GM21786 (cell line): ENCODE measurements around the gene ARID1B.
A peak's percentile ranks its signal among the peaks of the same experiment; 100 is the strongest.
"Not testable (repeated sequence)": the region's sequence is repeated elsewhere in the genome, so short reads cannot be mapped to it uniquely, and the experiment has no call there.

Experiments used
- ATAC-seq: cut with Tn5 transposase; IDR thresholded peaks from one replicate; pipeline ENCODE4 v1.9.1; 2021; ENCODE audit not compliant: unreplicated experiment

The ARID1B gene

GRCh38 chr6:156928972-156929371, 151.8 kb downstream of the ARID1B start:
- no peak for ATAC-seq

GRCh38 chr6:156931283-156931682, 154.1 kb downstream of the ARID1B start:
- no peak for ATAC-seq

- peak; percentile 45 for ATAC-seq
Observed at GRCh38 chr6:156933201-156934068, 156.3 kb downstream of the ARID1B start.

GRCh38 chr6:156934069-156934460, 156.9 kb downstream of the ARID1B start:
- no peak for ATAC-seq

DNA sequence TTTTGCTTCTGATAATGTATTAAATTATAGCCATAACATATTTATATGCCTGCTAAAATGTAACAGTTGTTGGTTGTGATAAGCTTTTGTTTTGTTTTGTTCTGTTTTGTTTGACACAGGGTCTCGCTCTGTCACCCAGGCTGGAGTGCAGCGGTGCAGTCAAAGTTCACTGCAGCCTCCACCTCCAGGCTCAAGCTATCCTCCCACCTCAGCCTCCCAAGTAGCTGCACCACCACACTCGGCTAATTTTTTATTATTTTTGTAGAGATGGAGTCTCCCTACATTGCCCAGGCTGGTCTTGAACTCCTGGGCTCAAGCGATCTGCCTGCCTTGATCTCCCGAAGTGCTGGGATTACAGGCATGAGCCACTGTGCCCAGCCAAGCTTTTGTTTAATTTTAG, 157.8 kb downstream of the ARID1B start:
- ATAC-seq: no peak

DNA sequence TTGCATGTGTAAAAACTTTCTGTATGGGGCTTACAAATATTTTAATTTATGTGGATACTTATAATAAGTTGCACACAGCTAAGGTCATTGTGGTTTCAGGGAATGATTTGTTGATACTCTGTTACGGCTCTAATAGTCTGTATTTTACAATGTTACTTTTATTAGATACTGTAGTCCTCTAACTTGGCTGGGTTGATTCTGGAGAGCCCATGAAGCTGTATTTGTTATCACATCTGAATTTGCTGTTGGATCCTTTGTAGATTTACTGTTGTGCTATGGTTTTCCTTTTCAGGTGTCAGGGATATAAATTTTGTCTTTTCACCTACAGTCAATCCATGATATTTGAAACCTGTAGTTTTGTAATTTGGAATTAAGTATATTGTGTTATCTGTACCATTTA, 161.0 kb downstream of the ARID1B start:
- no peak for ATAC-seq

GRCh38 chr6:156940221-156940620, 163.0 kb downstream of the ARID1B start:
- no peak for ATAC-seq

DNA sequence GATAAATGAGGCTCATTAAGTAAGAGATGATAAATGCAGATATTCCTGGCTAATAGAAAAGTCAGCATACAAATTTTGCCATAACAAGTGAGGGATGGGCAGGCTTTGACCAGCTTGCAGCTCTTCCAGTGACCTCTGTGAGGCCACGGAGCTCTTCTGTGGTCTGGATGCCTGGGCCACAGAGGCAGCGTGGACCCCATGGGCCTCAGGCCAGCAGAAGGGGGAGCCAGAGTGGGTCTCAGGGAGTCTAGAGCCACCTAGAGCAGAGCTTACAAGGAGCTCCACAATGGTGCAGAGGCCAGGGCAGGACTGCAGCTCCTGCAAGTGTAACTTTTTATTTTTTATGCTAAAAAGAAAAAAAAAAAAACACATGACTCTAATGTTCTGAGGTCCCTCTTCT, 165.1 kb downstream of the ARID1B start:
- no peak for ATAC-seq

- no peak for ATAC-seq
Observed at GRCh38 chr6:156943166-156943565, 166.0 kb downstream of the ARID1B start.

- ATAC-seq: no peak
Observed at GRCh38 chr6:156943816-156944215, 166.6 kb downstream of the ARID1B start.

- no peak for ATAC-seq
Observed at GRCh38 chr6:156944412-156944811, 167.2 kb downstream of the ARID1B start.

DNA sequence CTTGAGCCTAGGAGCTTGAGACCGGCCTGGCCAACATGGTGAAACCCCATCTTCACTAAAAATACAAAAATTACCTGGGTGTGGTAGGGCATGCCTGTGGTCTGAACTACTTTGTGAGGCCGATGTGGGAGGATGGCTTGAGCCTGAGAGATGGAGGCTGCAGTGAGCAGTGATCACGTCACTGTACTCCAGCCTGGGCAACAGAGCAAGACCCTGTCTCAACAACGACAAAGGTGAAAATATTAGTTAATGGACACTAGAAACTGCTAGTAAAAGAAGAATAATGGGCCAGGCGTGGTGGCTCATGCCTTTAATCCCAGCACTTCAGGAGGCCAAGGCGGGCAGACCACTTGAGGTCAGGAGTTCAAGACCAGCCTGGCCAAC, 168.6 kb downstream of the ARID1B start:
- ATAC-seq: not testable (repeated sequence)

DNA sequence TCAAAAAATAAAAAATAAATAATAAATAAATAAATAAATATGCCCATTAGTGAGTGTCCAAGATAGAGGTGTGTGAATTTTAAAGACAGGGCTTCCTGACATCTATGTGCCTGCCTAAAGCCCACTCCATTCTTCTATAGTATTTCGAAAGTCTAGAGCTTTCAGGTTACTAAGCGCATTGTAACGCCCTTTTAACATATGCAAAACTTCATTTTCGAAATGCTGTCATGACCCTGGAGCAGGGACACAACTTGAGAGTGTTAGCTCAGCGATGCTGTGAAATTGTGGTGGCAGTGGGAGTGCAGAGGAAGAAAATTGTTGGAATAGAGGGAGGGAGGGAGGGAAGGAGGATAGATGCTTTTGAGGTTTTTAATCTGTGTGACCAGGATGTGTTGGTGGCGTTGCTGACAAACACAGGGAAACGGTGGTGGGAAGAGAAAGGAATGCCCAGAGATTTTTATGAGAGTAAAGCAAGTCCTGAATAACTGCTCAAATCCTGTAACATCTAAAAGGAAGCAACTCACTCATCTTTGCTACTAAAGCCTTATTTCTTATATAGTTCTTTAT, 169.3 kb downstream of the ARID1B start:
- no peak for ATAC-seq

DNA sequence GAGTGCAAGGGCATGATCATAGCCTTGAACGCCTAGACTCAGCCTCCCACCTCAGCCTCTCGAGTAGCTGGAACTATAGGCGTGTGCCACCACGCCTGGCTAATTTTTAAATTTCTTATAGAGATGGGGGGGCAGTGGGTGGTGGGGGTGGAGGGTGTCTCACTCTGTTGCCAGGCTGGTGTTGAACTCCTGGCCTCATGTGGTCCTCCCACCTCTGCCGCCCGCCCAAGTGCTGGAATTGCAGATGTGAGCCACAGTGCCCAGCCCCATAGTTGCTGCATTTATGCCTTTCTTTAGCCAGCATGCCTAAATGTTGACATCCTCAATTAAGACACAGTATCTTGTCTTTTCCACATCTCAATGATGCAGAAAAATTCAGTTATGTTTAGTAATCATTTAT, 171.1 kb downstream of the ARID1B start:
- ATAC-seq: no peak

DNA sequence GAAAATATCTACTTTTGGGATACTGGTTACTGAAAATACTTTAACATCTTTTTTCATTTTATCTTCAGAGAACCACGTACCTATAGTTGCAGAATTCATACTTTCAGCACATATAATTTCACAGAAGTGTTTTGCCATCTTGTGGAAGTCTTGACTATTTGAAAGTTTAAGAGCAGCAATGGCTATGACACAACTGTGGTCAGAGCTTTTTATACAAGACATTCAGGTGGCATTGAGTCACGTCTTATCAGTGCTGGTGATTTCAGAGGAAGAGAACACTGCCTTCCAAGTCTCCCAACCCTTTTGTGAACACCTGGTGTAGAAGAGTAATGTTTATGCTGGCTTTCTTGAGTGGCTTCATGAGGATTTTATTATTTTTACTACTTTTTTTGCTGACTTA, 171.6 kb downstream of the ARID1B start:
- no peak for ATAC-seq

DNA sequence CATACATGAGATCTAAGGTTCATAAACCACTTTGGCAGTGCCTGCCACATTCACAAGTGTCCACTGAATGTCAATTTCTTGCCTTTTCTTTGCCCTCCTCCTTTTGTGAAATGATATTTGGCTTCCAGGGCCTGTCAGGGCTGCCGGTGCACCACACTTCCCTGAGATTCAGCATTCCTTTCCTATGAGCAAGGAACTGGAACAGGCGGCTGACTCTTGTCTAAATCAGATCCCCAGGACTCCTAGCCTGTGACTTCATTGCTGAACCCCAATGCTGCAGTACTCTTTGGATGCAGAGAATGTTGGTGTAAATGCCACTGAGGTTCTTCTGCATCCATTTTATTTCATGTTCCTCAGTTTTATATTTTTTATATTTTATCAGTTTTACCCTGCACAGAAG, 172.2 kb downstream of the ARID1B start:
- no peak for ATAC-seq

DNA sequence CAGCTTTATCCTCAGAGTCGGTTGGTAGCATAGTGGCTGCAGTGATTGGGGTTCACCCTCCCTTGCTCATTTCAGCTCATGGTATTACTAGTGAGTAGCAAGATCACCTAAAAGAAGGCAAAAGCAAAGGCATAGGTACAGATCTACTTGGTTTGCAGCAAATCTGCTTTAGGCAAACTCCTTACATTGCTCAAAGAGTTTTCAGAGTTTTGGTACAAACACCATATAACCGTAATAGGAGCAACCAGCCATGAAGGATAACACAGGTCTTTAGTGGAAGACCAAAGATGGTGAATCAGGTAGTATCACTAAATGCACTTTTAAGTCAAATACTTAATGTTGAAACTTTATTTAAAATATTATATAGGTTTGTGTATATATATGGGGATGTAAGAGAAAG, 172.9 kb downstream of the ARID1B start:
- no peak for ATAC-seq

GRCh38 chr6:156950531-156950930, 173.4 kb downstream of the ARID1B start:
- no peak for ATAC-seq

- ATAC-seq: no peak
Observed at GRCh38 chr6:156952401-156952800, 175.2 kb downstream of the ARID1B start.

DNA sequence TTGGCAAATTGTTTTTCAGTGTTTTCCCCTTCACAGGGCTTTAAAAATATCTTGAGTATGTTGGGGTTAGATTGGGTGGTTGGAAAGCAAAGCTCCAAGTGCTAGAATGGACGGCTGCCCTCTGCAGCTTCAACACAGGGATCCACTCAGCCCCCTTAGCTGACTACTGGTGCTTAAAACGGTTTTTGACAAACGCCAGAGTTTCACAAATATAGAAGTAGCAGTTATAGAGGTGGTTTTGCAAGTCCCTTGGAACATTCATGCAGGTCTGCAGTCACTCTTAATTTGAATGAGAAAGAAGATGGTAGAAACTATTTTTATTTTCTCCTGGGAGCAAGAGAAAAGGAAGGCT, 175.9 kb downstream of the ARID1B start:
- no peak for ATAC-seq

DNA sequence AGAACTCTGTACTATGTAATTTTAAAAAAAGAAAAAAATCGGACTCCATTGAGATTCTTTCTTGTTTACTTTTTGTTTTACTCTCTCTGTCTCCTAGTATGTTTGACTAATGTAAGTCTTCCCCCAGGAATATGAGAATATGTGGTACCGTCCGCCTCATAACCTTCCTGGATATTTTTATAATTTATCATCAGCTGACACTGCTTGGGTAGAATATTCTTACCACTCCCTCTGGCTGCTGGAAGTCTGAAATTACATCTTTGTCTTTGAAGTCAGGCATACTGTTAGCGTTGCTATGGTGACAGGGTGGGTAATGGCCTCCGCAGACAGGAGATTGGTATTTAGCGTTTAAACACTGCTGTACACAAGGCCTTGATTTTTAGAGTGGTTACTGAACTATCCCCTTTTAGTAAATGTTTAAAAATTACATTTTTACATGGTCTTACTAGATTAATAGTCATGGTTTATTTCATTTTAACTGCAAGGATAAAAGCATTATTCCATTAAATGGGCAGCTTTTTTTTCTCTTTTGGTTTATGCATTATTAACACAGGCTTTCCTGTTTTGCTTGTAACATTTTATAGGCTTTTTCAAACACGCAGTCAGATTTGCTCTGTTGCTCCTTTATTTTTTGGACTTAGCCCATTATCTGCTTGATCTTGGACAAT, 176.4 kb downstream of the ARID1B start:
- ATAC-seq: no peak

DNA sequence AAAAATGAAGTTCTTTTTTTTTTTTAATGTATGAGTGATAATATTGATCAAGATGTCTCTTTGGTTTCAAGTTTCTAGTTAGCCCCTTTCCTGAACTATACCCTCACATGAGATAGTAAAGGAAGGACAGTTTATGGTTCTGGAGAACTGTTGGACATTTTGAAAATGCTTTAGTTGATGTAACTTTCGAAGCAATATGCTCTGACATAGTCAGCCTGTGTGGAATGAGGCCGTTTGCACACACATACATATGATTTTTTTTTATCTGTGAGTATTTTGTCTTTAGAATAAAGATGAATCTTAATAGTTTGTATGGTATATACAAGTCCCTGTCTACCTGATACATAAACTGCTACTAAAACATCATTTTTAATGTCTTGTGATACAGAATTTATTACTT, 177.0 kb downstream of the ARID1B start:
- no peak for ATAC-seq
